ENCODE data around the gene ELL2. TPM values are rescaled to one million over a fixed set of nuclear protein-coding genes. Genes with fewer than 3 reads are reported as not detected.

Gene ELL2
- total and polyA plus RNA-seq, 9 of the 15 experiments (the other 6 are each of a cell fraction or from before 2014, with no cell fraction given): 4.3 to 18.3 (median 14.5) TPM

GRCh38 chr5:95910521-95910920 is 51.1 kb downstream of the ELL2 start:
- Histone ChIP-seq H2AFZ (ENCODE audit: low read depth, low read length) (no peak overlapping the region), H3K36me3 (ENCODE audit: control insufficient read depth, insufficient read depth, low read length) (peaks cover 9% of the 10 kb centered on the region; the same call in 1 of the 3 replicates)
- BruUV-seq (replicated peaks): no TSS peak

More at GRCh38 chr5:95910521-95910920, 51.1 kb downstream of the ELL2 start:
- Histone ChIP-seq H3K27ac (ENCODE audit: extremely low read depth, low read depth, low read length) (no peak overlapping the region), H3K79me2 (ENCODE audit: control insufficient read depth, insufficient read depth, low read length) (no peaks in the 10 kb centered on the region), H3K4me2 (ENCODE audit: insufficient read depth, low read length) (no peak overlapping the region), H3K27me3 (ENCODE audit: control insufficient read depth in 2 of 2, insufficient read depth in 2 of 2, low read length in 2 of 2) (no peaks in the 10 kb centered on the region), H3K9me3 (replicated peaks; ENCODE audit: control insufficient read depth, insufficient read depth, low read depth, low read length) (no peaks in the 10 kb centered on the region), H3K9me1 (ENCODE audit: control insufficient read depth, insufficient read depth, low read length) (no peaks in the 10 kb centered on the region), H3K4me1 (replicated peaks in 1 of 2; ENCODE audit: control insufficient read depth in 2 of 2, insufficient read depth in 2 of 2, low read length in 2 of 2) (no peaks in the 10 kb centered on the region), H3K4me3 (no peak overlapping the region), H3K9ac (ENCODE audit: insufficient read depth in 1 of 2, low read depth in 2 of 2, low read length in 2 of 2) (no peak overlapping the region), H4K20me1 (replicated peaks; ENCODE audit: control insufficient read depth, insufficient read depth, low read length) (no peaks in the 10 kb centered on the region)
- no peak for FAIRE-seq
- in situ Hi-C loops (cut with MboI): no loop called here
- no peak for DNase-seq (ENCODE audit: extremely low read depth in 1 of 4, low spot score in 3 of 4)
- 79% methylated on average over 4 of the region's 4 CpGs for WGBS (ENCODE audit: insufficient coverage, low coverage, missing lambda C conversion rate)
- intact Hi-C loops (cut with micrococcal nuclease): no loop called here
- ChIA-PET CTCF (ENCODE audit: low intra/inter-chr PET ratio) (no interaction called here), POLR2A (no interaction called here)
- no peak for TF ChIP-seq CUX1 (CRISPR knock-in tag; IDR thresholded peaks at IDR 0.05)
- ATAC-seq: no peak

Data from K562 (cell line).